Measurements from ENCODE around the gene PPP2R2D. TPM values are rescaled to one million over a fixed set of nuclear protein-coding genes. Genes with fewer than 3 reads are reported as not detected.

Gene PPP2R2D
- 37.4 and 38.5 TPM in 2 replicates for total RNA-seq

- peak; percentile 41 for DNase-seq (ENCODE audit: low read depth)
- peaks cover 10% of the 10 kb centered on the region for H3K27me3 ChIP-seq (ENCODE audit: control insufficient read depth, insufficient read depth, low read length)
- H3K4me3 ChIP-seq (ENCODE audit: low read depth, low read length) = peak within 1 kb of the TSS; percentile 85
- no peaks in the 10 kb centered on the region for H3K36me3 ChIP-seq (ENCODE audit: control insufficient read depth, insufficient read depth, low read length)
- TF ChIP-seq CTCF (IDR thresholded peaks at IDR 0.05; ENCODE audit: insufficient read depth, low read length, poor library complexity, severe bottlenecking) = no peak
Measured at GRCh38 chr10:131900350-131901152, at the start of gene PPP2R2D. PPP2R2D (plus strand) TSS chr10:131901008; CDS start chr10:131901149, 141 bp downstream.

GRCh38 chr10:131851346-131851745, 49.5 kb upstream of the PPP2R2D start:
- Histone ChIP-seq H3K36me3 (ENCODE audit: control insufficient read depth, insufficient read depth, low read length) (no peaks in the 10 kb centered on the region), H3K4me3 (ENCODE audit: low read depth, low read length) (no peak overlapping the region), H3K27me3 (ENCODE audit: control insufficient read depth, insufficient read depth, low read length) (no peaks in the 10 kb centered on the region)
- no peak for TF ChIP-seq CTCF (IDR thresholded peaks at IDR 0.05; ENCODE audit: insufficient read depth, low read length, poor library complexity, severe bottlenecking)
- no peak for DNase-seq (ENCODE audit: low read depth)

- Histone ChIP-seq H3K27me3 (ENCODE audit: control insufficient read depth, insufficient read depth, low read length) (no peaks in the 10 kb centered on the region), H3K4me3 (ENCODE audit: low read depth, low read length) (no peak overlapping the region), H3K36me3 (ENCODE audit: control insufficient read depth, insufficient read depth, low read length) (no peaks in the 10 kb centered on the region)
- DNase-seq (ENCODE audit: low read depth) = no peak
- no peak for TF ChIP-seq CTCF (IDR thresholded peaks at IDR 0.05; ENCODE audit: insufficient read depth, low read length, poor library complexity, severe bottlenecking)
Measured at GRCh38 chr10:131852176-131852822, 48.5 kb upstream of the PPP2R2D start.

GRCh38 chr10:131852823-131853609, 47.8 kb upstream of the PPP2R2D start:
- Histone ChIP-seq H3K4me3 (ENCODE audit: low read depth, low read length) (no peak overlapping the region), H3K27me3 (ENCODE audit: control insufficient read depth, insufficient read depth, low read length) (no peaks in the 10 kb centered on the region), H3K36me3 (ENCODE audit: control insufficient read depth, insufficient read depth, low read length) (no peaks in the 10 kb centered on the region)
- TF ChIP-seq CTCF (IDR thresholded peaks at IDR 0.05; ENCODE audit: insufficient read depth, low read length, poor library complexity, severe bottlenecking) = no peak
- no peak for DNase-seq (ENCODE audit: low read depth)

- no peaks in the 10 kb centered on the region for H3K36me3 ChIP-seq (ENCODE audit: control insufficient read depth, insufficient read depth, low read length)
- H3K27me3 ChIP-seq (ENCODE audit: control insufficient read depth, insufficient read depth, low read length) = no peaks in the 10 kb centered on the region
- no peak overlapping the region for H3K4me3 ChIP-seq (ENCODE audit: low read depth, low read length)
- DNase-seq (ENCODE audit: low read depth) = no peak
- no peak for TF ChIP-seq CTCF (IDR thresholded peaks at IDR 0.05; ENCODE audit: insufficient read depth, low read length, poor library complexity, severe bottlenecking)
Measured at GRCh38 chr10:131853610-131853964, 47.2 kb upstream of the PPP2R2D start.
